ENCODE data around the gene LINGO3. TPM values are rescaled to one million over a fixed set of nuclear protein-coding genes. Genes with fewer than 3 reads are reported as not detected.

The LINGO3 gene
- total RNA-seq, 1 donor, result not detected

DNA sequence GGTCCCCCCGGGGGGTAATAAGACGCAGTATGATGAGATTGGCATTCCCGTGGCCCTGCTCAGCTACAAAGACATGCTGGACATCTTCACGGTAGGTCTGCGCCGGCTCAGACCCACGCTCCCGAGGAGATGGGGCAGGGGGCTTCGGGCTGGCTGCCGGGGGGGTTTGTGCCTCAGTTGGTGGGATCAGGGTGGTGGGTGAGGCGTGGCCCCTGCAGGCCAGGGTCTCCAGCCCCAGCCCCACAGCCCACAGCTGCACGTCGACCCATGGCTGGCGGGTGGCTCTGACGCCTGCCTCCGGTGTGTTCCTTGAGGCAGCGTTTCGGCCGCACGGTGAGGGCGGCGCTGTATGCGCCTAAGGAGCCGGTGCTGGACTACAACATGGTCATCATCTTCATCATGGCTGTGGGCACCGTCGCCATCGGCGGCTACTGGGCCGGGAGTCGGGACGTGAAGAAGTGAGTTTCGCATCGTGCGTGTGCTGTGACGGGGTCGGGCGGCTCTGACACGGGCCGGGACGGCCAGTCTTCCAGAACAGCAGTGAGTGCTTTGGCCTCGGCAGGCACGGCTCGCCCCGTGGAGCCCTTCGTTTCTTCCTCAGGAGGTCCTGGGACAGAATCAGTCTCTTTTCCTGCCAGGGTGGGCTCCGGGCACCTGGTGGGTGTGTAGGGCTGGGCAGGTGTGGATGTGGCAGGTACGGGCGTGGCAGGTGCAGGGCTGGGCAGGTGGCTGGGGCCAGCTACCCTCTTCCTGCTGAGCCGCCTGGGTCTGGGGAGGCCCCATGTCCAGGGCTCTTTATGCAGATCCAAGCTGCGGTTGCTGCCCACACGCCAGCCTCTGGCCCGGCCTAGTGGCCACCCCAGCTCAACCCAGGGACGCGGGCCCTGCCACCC lies 31.0 kb upstream of the LINGO3 start:
- no peak overlapping the region for H3K4me3 ChIP-seq (ENCODE audit: low read depth, low read length)
- TF ChIP-seq, protein P1, sequence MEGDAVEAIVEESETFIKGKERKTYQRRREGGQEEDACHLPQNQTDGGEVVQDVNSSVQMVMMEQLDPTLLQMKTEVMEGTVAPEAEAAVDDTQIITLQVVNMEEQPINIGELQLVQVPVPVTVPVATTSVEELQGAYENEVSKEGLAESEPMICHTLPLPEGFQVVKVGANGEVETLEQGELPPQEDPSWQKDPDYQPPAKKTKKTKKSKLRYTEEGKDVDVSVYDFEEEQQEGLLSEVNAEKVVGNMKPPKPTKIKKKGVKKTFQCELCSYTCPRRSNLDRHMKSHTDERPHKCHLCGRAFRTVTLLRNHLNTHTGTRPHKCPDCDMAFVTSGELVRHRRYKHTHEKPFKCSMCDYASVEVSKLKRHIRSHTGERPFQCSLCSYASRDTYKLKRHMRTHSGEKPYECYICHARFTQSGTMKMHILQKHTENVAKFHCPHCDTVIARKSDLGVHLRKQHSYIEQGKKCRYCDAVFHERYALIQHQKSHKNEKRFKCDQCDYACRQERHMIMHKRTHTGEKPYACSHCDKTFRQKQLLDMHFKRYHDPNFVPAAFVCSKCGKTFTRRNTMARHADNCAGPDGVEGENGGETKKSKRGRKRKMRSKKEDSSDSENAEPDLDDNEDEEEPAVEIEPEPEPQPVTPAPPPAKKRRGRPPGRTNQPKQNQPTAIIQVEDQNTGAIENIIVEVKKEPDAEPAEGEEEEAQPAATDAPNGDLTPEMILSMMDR (IDR thresholded peaks at IDR 0.05; ENCODE audit: insufficient read depth, low read depth, low read length), result no peak
- DNase-seq (ENCODE audit: low read depth), result no peak

GRCh38 chr19:2338055-2338615 lies 30.2 kb upstream of the LINGO3 start:
- no peak for DNase-seq (ENCODE audit: low read depth)
- TF ChIP-seq, protein P1 (IDR thresholded peaks at IDR 0.05; ENCODE audit: insufficient read depth, low read depth, low read length), result no peak
- H3K4me3 ChIP-seq (ENCODE audit: low read depth, low read length), result no peak overlapping the region

GRCh38 chr19:2337329-2337707 lies 29.4 kb upstream of the LINGO3 start:
- TF ChIP-seq, protein P1 (IDR thresholded peaks at IDR 0.05; ENCODE audit: insufficient read depth, low read depth, low read length), result peak; percentile 34
- no peak overlapping the region for H3K4me3 ChIP-seq (ENCODE audit: low read depth, low read length)
- DNase-seq (ENCODE audit: low read depth), result peak; percentile 75

GRCh38 chr19:2336528-2337328 lies 28.8 kb upstream of the LINGO3 start:
- TF ChIP-seq, protein P1 (IDR thresholded peaks at IDR 0.05; ENCODE audit: insufficient read depth, low read depth, low read length), result no peak
- DNase-seq (ENCODE audit: low read depth), result no peak
- no peak overlapping the region for H3K4me3 ChIP-seq (ENCODE audit: low read depth, low read length)

GRCh38 chr19:2335848-2336247 lies 27.9 kb upstream of the LINGO3 start:
- TF ChIP-seq, protein P1 (IDR thresholded peaks at IDR 0.05; ENCODE audit: insufficient read depth, low read depth, low read length), result no peak
- DNase-seq (ENCODE audit: low read depth), result no peak
- H3K4me3 ChIP-seq (ENCODE audit: low read depth, low read length), result no peak overlapping the region

DNA sequence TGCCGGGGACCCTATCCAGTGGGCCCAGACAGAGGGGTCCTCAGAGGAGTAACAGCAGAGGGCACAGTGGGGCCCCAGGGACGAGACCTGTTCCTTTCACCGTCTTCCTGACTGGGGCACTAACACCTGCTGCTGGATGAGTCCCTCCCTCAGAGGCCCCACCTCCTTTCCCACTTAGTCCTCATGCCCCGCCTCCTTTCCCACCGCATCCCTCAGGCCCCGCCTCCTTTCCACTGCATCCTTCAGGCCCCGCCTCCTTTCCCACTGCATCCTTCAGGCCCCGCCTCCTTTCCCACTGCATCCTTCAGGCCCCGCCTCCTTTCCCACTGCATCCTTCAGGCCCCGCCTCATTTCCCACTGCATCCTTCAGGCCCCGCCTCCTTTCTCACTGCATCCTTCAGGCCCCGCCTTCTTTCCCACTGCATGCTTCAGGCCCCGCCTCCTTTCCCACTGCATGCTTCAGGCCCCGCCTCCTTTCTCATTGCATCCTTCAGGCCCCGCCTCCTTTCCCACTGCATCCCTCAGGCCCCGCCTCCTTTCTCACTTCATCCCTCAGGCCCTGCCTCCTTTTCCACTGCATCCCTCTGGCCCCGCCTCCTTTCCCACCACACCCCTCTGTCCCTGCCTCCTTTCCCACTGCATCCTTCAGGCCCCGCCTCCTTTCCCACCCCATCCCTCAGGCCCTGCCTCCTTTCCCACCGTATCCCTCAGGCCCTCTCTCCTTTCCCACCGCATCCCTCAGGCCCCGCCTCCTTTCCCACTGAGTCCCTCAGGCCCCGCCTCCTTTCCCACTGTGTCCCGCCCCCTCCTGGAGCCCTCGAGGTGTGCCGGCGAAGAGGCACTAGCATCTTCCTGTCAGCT lies 27.3 kb upstream of the LINGO3 start:
- TF ChIP-seq, protein P1 (IDR thresholded peaks at IDR 0.05; ENCODE audit: insufficient read depth, low read depth, low read length), result no peak
- DNase-seq (ENCODE audit: low read depth), result no peak
- no peak overlapping the region for H3K4me3 ChIP-seq (ENCODE audit: low read depth, low read length)

All from fibroblast of villous mesenchyme (primary cell).